Right atrium auricular region (tissue), 2 donors: ENCODE measurements around the gene SLC24A4. TPM values are rescaled to one million over a fixed set of nuclear protein-coding genes. Genes with fewer than 3 reads are reported as not detected.

ENCODE experiments used
- DNase-seq: peaks from one replicate; pipeline ENCODE4 v3.0.0-alpha.2; 2019; ENCODE audit warnings: low spot score
- H3K27ac ChIP-seq, 2 donors: fragments of 200-600 bp; sonication (generic); 1 replicate in 1 of 2; 2 replicates in 1 of 2; pipeline ENCODE4 v1.5.1; 2016 to 2019
- H3K27me3 ChIP-seq, 2 donors: fragments of 200-600 bp; sonication (generic); one replicate each; pipeline versions ENCODE4 v1.5.1 to v1.6.0; 2017 to 2019
- H3K36me3 ChIP-seq: fragments of 200-600 bp; sonication (generic); one replicate; pipeline ENCODE4 v1.5.1; 2016
- H3K4me1 ChIP-seq, 2 donors: fragments of 200-600 bp; sonication (generic); one replicate each; pipeline versions ENCODE4 v1.5.1 to v1.6.0; 2017 to 2019
- H3K4me3 ChIP-seq, 2 donors: fragments of 200-600 bp; sonication (generic); 1 replicate in 1 of 2; 2 replicates in 1 of 2; pipeline ENCODE4 v1.5.1; 2017 to 2019; ENCODE audit warnings: mild to moderate bottlenecking in 1 of 2, moderate library complexity in 1 of 2
- H3K9me3 ChIP-seq, 2 donors: fragments of 200-600 bp; sonication (generic); one replicate each; pipeline ENCODE4 v1.5.1; 2019
- total RNA-seq, 2 donors: library from RNA; depleted of rRNA; stranded (reverse); fragments of >200 nt; gene quantifications; one replicate each; pipeline ENCODE4 v1.1.0, GENCODE V29; 2016
- TF ChIP-seq, protein P1 (sequence below), 2 donors: fragments of 200-600 bp; sonication (generic); IDR thresholded peaks; one replicate each; pipeline ENCODE4 v1.5.1; 2019; ENCODE audit warnings: antibody characterized with exemption in 2 of 2

SLC24A4 gene
- total RNA-seq, 2 donors from 2014 or later: 0.04 to 0.24 TPM

- H3K27ac ChIP-seq: no peak overlapping the region
- no peak for DNase-seq
- no peaks in the 10 kb centered on the region for H3K36me3 ChIP-seq
- H3K27me3 ChIP-seq: no peaks in the 10 kb centered on the region
- peaks cover 0 to 16% of the 10 kb centered on the region in 2 donors for H3K4me1 ChIP-seq
- H3K9me3 ChIP-seq: no peaks in the 10 kb centered on the region
- TF ChIP-seq, protein P1, sequence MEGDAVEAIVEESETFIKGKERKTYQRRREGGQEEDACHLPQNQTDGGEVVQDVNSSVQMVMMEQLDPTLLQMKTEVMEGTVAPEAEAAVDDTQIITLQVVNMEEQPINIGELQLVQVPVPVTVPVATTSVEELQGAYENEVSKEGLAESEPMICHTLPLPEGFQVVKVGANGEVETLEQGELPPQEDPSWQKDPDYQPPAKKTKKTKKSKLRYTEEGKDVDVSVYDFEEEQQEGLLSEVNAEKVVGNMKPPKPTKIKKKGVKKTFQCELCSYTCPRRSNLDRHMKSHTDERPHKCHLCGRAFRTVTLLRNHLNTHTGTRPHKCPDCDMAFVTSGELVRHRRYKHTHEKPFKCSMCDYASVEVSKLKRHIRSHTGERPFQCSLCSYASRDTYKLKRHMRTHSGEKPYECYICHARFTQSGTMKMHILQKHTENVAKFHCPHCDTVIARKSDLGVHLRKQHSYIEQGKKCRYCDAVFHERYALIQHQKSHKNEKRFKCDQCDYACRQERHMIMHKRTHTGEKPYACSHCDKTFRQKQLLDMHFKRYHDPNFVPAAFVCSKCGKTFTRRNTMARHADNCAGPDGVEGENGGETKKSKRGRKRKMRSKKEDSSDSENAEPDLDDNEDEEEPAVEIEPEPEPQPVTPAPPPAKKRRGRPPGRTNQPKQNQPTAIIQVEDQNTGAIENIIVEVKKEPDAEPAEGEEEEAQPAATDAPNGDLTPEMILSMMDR (IDR thresholded peaks at IDR 0.05): no peak
- no peak overlapping the region for H3K4me3 ChIP-seq
These were observed 173.4 kb downstream of the SLC24A4 start for GRCh38 chr14:92496191-92496857.

DNA sequence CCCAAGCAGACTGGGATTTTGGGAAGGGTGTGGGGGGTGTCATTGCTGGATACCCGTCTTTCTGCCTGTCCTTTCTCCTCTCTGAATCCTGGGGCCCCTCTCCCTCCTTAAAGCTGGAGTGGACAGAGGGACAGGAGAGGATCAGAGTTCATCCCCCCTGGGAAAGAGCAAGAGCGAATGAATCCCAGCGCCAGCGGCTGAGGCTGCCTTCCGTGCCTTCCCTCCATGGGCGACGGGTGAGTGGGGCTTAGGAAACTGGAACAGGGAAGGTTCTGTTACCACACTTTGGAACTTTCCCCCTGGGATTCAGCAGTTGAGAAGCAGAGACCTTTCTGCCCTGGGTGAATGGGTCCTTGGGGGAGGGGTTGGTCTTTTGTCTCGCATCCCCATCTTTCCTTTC, 174.4 kb downstream of the SLC24A4 start:
- H3K36me3 ChIP-seq: no peaks in the 10 kb centered on the region
- no peak for DNase-seq
- H3K27me3 ChIP-seq: no peaks in the 10 kb centered on the region
- H3K27ac ChIP-seq: no peak overlapping the region
- no peak overlapping the region for H3K4me3 ChIP-seq
- H3K9me3 ChIP-seq: no peaks in the 10 kb centered on the region
- peaks cover 0 to 8% of the 10 kb centered on the region in 2 donors for H3K4me1 ChIP-seq
- TF ChIP-seq, protein P1 (IDR thresholded peaks at IDR 0.05): no peak

DNA sequence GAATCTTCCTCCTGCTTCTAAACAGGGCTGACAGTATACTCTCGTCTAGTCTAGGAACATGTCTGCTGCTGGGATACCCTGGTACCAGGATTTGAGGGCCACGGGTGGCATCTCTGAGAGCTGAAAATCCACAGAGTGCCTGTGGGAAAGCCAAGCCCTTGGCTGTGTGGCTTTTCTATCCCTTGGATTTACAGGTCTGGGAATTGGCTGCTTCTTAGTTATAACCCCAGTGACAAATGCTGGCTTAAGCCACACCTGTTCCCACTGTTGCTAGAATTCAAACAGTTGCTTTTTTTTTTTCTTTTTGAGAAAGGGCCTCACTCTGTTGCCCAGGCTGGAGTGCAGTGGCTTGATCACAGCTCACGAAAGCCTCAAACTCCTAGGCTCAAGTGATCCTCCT, 176.3 kb downstream of the SLC24A4 start:
- Histone ChIP-seq H3K4me1 (peaks cover 0 to 17% of the 10 kb centered on the region in 2 donors), H3K9me3 (no peaks in the 10 kb centered on the region), H3K27me3 (no peaks in the 10 kb centered on the region), H3K27ac (no peak overlapping the region), H3K36me3 (no peaks in the 10 kb centered on the region), H3K4me3 (no peak overlapping the region)
- DNase-seq: no peak
- TF ChIP-seq, protein P1 (IDR thresholded peaks at IDR 0.05): no peak

- no peak overlapping the region for H3K4me3 ChIP-seq
- DNase-seq: no peak
- H3K36me3 ChIP-seq: no peaks in the 10 kb centered on the region
- no peaks in the 10 kb centered on the region for H3K27me3 ChIP-seq
- H3K9me3 ChIP-seq: no peaks in the 10 kb centered on the region
- no peak overlapping the region for H3K27ac ChIP-seq
- H3K4me1 ChIP-seq: peaks cover 0 to 17% of the 10 kb centered on the region in 2 donors
- TF ChIP-seq, protein P1 (IDR thresholded peaks at IDR 0.05): no peak
These were observed 177.6 kb downstream of the SLC24A4 start for GRCh38 chr14:92500491-92500941.

GRCh38 chr14:92501891-92502351, 179.0 kb downstream of the SLC24A4 start:
- no peaks in the 10 kb centered on the region for H3K27me3 ChIP-seq
- no peaks in the 10 kb centered on the region for H3K9me3 ChIP-seq
- TF ChIP-seq, protein P1 (IDR thresholded peaks at IDR 0.05): no peak
- H3K27ac ChIP-seq: no peak overlapping the region
- no peak for DNase-seq
- H3K36me3 ChIP-seq: no peaks in the 10 kb centered on the region
- H3K4me3 ChIP-seq: no peak overlapping the region
- H3K4me1 ChIP-seq: peaks cover 0 to 17% of the 10 kb centered on the region in 2 donors
